GM21367 (cell line): ENCODE results near the gene COPS9.

ENCODE experiments used
- ATAC-seq: cut with Tn5 transposase; IDR thresholded peaks from one replicate; pipeline ENCODE4 v1.9.1; 2021; ENCODE audit not compliant: unreplicated experiment

The COPS9 gene

GRCh38 chr2:240121675-240122074 lies 14.4 kb downstream of the COPS9 start:
- ATAC-seq = no peak

- ATAC-seq = no peak
Measured at GRCh38 chr2:240121190-240121589, 14.9 kb downstream of the COPS9 start.

- ATAC-seq = no peak
Measured at GRCh38 chr2:240114233-240114632, 21.9 kb downstream of the COPS9 start.

GRCh38 chr2:240112914-240113690 lies 23.0 kb downstream of the COPS9 start:
- no peak for ATAC-seq

GRCh38 chr2:240111253-240111652 lies 24.9 kb downstream of the COPS9 start:
- no peak for ATAC-seq

GRCh38 chr2:240109386-240109785 lies 26.7 kb downstream of the COPS9 start:
- ATAC-seq = no peak

- no peak for ATAC-seq
Measured at GRCh38 chr2:240107477-240107796, 28.7 kb downstream of the COPS9 start.

- no peak for ATAC-seq
Measured at GRCh38 chr2:240106765-240107476, 29.2 kb downstream of the COPS9 start.

- ATAC-seq = no peak
Measured at GRCh38 chr2:240105982-240106381, 30.1 kb downstream of the COPS9 start.

- no peak for ATAC-seq
Measured at GRCh38 chr2:240103136-240103535, 33.0 kb downstream of the COPS9 start.

GRCh38 chr2:240098349-240098748 lies 37.8 kb downstream of the COPS9 start:
- no peak for ATAC-seq

GRCh38 chr2:240095556-240096523 lies 40.3 kb downstream of the COPS9 start:
- ATAC-seq = no peak

- no peak for ATAC-seq
Measured at GRCh38 chr2:240089306-240089705, 46.8 kb downstream of the COPS9 start.

GRCh38 chr2:240086563-240086962 lies 49.5 kb downstream of the COPS9 start:
- no peak for ATAC-seq
